ENCODE measurements around the gene SEL1L3. TPM values are rescaled to one million over a fixed set of nuclear protein-coding genes. Genes with fewer than 3 reads are reported as not detected.

The SEL1L3 gene
- total RNA-seq, 1 donor from 2014 or later = 23.7 TPM

GRCh38 chr4:25818876-25819275 lies 43.9 kb downstream of the SEL1L3 start:
- Mint-ChIP-seq H3K4me3 (ENCODE audit: unreplicated experiment) (no peak overlapping the region), H3K36me3 (ENCODE audit: unreplicated experiment) (no peaks in the 10 kb centered on the region), H3K9me3 (ENCODE audit: unreplicated experiment) (peaks cover 5% of the 10 kb centered on the region), H3K27ac (ENCODE audit: unreplicated experiment) (peak overlapping the region; percentile 82), H3K27me3 (ENCODE audit: unreplicated experiment) (no peaks in the 10 kb centered on the region), H3K4me1 (ENCODE audit: low read depth, unreplicated experiment) (peaks cover 28% of the 10 kb centered on the region)
- DNase-seq = no peak
- TF ChIP-seq CTCF (IDR thresholded peaks at IDR 0.05; ENCODE audit: partially characterized antibody, unreplicated experiment) = no peak

- Mint-ChIP-seq H3K4me3 (ENCODE audit: unreplicated experiment) (no peak overlapping the region), H3K27ac (ENCODE audit: unreplicated experiment) (peak overlapping the region; percentile 82), H3K9me3 (ENCODE audit: unreplicated experiment) (peaks cover 5% of the 10 kb centered on the region)
Observed at GRCh38 chr4:25818371-25818871, 44.4 kb downstream of the SEL1L3 start.

GRCh38 chr4:25817059-25817681 lies 45.6 kb downstream of the SEL1L3 start:
- Mint-ChIP-seq H3K9me3 (ENCODE audit: unreplicated experiment) (peaks cover 5% of the 10 kb centered on the region), H3K36me3 (ENCODE audit: unreplicated experiment) (no peaks in the 10 kb centered on the region), H3K27me3 (ENCODE audit: unreplicated experiment) (no peaks in the 10 kb centered on the region), H3K4me1 (ENCODE audit: low read depth, unreplicated experiment) (peaks cover 29% of the 10 kb centered on the region), H3K27ac (ENCODE audit: unreplicated experiment) (no peak overlapping the region), H3K4me3 (ENCODE audit: unreplicated experiment) (no peak overlapping the region)
- DNase-seq = no peak
- TF ChIP-seq CTCF (IDR thresholded peaks at IDR 0.05; ENCODE audit: partially characterized antibody, unreplicated experiment) = no peak

More at GRCh38 chr4:25818371-25818871, 44.4 kb downstream of the SEL1L3 start:
- H3K27me3 Mint-ChIP-seq (ENCODE audit: unreplicated experiment) = no peaks in the 10 kb centered on the region
- DNase-seq = no peak
- no peaks in the 10 kb centered on the region for H3K36me3 Mint-ChIP-seq (ENCODE audit: unreplicated experiment)
- no peak for TF ChIP-seq CTCF (IDR thresholded peaks at IDR 0.05; ENCODE audit: partially characterized antibody, unreplicated experiment)
- peaks cover 27% of the 10 kb centered on the region for H3K4me1 Mint-ChIP-seq (ENCODE audit: low read depth, unreplicated experiment)

GRCh38 chr4:25816591-25817058 lies 46.2 kb downstream of the SEL1L3 start:
- no peak for DNase-seq
- peaks cover 6% of the 10 kb centered on the region for H3K9me3 Mint-ChIP-seq (ENCODE audit: unreplicated experiment)
- no peak overlapping the region for H3K4me3 Mint-ChIP-seq (ENCODE audit: unreplicated experiment)
- no peak for TF ChIP-seq CTCF (IDR thresholded peaks at IDR 0.05; ENCODE audit: partially characterized antibody, unreplicated experiment)
- no peak overlapping the region for H3K27ac Mint-ChIP-seq (ENCODE audit: unreplicated experiment)
- no peaks in the 10 kb centered on the region for H3K36me3 Mint-ChIP-seq (ENCODE audit: unreplicated experiment)
- H3K27me3 Mint-ChIP-seq (ENCODE audit: unreplicated experiment) = no peaks in the 10 kb centered on the region
- H3K4me1 Mint-ChIP-seq (ENCODE audit: low read depth, unreplicated experiment) = peaks cover 34% of the 10 kb centered on the region

GRCh38 chr4:25815586-25815985 lies 47.2 kb downstream of the SEL1L3 start:
- peaks cover 6% of the 10 kb centered on the region for H3K9me3 Mint-ChIP-seq (ENCODE audit: unreplicated experiment)
- no peak for TF ChIP-seq CTCF (IDR thresholded peaks at IDR 0.05; ENCODE audit: partially characterized antibody, unreplicated experiment)
- no peak for DNase-seq
- no peaks in the 10 kb centered on the region for H3K27me3 Mint-ChIP-seq (ENCODE audit: unreplicated experiment)
- H3K27ac Mint-ChIP-seq (ENCODE audit: unreplicated experiment) = no peak overlapping the region
- no peaks in the 10 kb centered on the region for H3K36me3 Mint-ChIP-seq (ENCODE audit: unreplicated experiment)
- no peak overlapping the region for H3K4me3 Mint-ChIP-seq (ENCODE audit: unreplicated experiment)
- peaks cover 38% of the 10 kb centered on the region for H3K4me1 Mint-ChIP-seq (ENCODE audit: low read depth, unreplicated experiment)

Data from glutamatergic neuron (in vitro differentiated cells).